HG02678 (cell line): ENCODE results near the gene PTPRN2.
"Not testable (repeated sequence)": the region's sequence is repeated elsewhere in the genome, so short reads cannot be mapped to it uniquely, and the experiment has no call there.

Experiments used
- ATAC-seq: cut with Tn5 transposase; IDR thresholded peaks from one replicate; pipeline ENCODE4 v1.9.1; 2021; ENCODE audit warnings: mild to moderate bottlenecking, moderate library complexity; ENCODE audit not compliant: unreplicated experiment

PTPRN2 gene

GRCh38 chr7:158473946-158474345 lies 113.7 kb downstream of the PTPRN2 start:
- ATAC-seq = no peak

GRCh38 chr7:158473221-158473620 lies 114.4 kb downstream of the PTPRN2 start:
- no peak for ATAC-seq

GRCh38 chr7:158472596-158472995 lies 115.0 kb downstream of the PTPRN2 start:
- ATAC-seq = no peak

GRCh38 chr7:158471716-158472115 lies 115.9 kb downstream of the PTPRN2 start:
- ATAC-seq = no peak

GRCh38 chr7:158470336-158470735 lies 117.3 kb downstream of the PTPRN2 start:
- no peak for ATAC-seq

GRCh38 chr7:158469396-158470051 lies 118.1 kb downstream of the PTPRN2 start:
- ATAC-seq = no peak

- no peak for ATAC-seq
These were observed 118.8 kb downstream of the PTPRN2 start for GRCh38 chr7:158468700-158469296.

GRCh38 chr7:158468181-158468580 lies 119.4 kb downstream of the PTPRN2 start:
- ATAC-seq = no peak

- ATAC-seq = no peak
These were observed 120.1 kb downstream of the PTPRN2 start for GRCh38 chr7:158467562-158467961.

- ATAC-seq = no peak
These were observed 124.3 kb downstream of the PTPRN2 start for GRCh38 chr7:158463317-158463716.

GRCh38 chr7:158461824-158462223 lies 125.8 kb downstream of the PTPRN2 start:
- no peak for ATAC-seq

- ATAC-seq = no peak
These were observed 127.0 kb downstream of the PTPRN2 start for GRCh38 chr7:158460665-158461064.

GRCh38 chr7:158458716-158459282 lies 128.8 kb downstream of the PTPRN2 start:
- no peak for ATAC-seq

GRCh38 chr7:158458096-158458495 lies 129.5 kb downstream of the PTPRN2 start:
- no peak for ATAC-seq

GRCh38 chr7:158457586-158457985 lies 130.0 kb downstream of the PTPRN2 start:
- not testable (repeated sequence) for ATAC-seq

- no peak for ATAC-seq
These were observed 133.0 kb downstream of the PTPRN2 start for GRCh38 chr7:158454631-158455030.

- no peak for ATAC-seq
These were observed 134.0 kb downstream of the PTPRN2 start for GRCh38 chr7:158453663-158454062.

GRCh38 chr7:158452331-158452730 lies 135.3 kb downstream of the PTPRN2 start:
- no peak for ATAC-seq

- ATAC-seq = no peak
These were observed 137.0 kb downstream of the PTPRN2 start for GRCh38 chr7:158450476-158451124.

GRCh38 chr7:158449942-158450341 lies 137.7 kb downstream of the PTPRN2 start:
- ATAC-seq = no peak

GRCh38 chr7:158449266-158449665 lies 138.4 kb downstream of the PTPRN2 start:
- no peak for ATAC-seq
